GM13977 (cell line): ENCODE results near the gene ACTL6B.

Experiments used
- DNase-seq: peaks from one replicate; pipeline ENCODE4 v3.0.0; 2012; ENCODE audit warnings: low spot score
- in situ Hi-C: fragments of 300-500 bp; cut with MboI; formaldehyde crosslinking; loops from one replicate; pipeline ENCODE4 v1.12.0; 2022; ENCODE audit warnings: low sequenced_read_pairs, low pct_unique_long_range_greater_than_20kb, mixed read lengths, inconsistent platforms; ENCODE audit not compliant: unreplicated experiment
- TF ChIP-seq, protein P1 (sequence below): IDR thresholded peaks from 2 replicates; pipeline ENCODE4 v1.5.1; 2012; ENCODE audit warnings: mild to moderate bottlenecking, control low read depth; ENCODE audit not compliant: insufficient read depth; ENCODE audit errors: extremely low read depth, missing control alignments

Gene ACTL6B

DNA sequence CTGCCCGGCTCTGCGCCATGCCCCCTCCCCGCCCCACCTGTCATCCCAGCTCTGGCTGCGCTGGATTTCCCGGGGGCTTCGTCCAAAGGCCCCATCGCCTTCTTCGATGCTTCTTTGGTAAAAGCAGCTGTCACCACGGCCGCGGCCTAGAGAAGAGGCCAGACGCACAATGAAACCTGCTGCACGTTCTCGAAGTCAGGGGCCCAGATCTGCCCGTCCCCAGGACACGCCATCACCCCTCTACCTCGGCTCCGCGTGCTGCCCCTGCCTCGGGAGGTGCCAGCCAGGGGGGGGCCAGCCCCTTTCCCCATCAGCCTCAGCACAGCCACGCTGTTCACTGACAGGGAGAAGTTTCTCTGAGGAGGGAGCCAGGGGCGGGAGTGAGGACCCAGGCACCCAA lies 31.0 kb upstream of the ACTL6B start:
- DNase-seq: no peak
- TF ChIP-seq, protein P1, sequence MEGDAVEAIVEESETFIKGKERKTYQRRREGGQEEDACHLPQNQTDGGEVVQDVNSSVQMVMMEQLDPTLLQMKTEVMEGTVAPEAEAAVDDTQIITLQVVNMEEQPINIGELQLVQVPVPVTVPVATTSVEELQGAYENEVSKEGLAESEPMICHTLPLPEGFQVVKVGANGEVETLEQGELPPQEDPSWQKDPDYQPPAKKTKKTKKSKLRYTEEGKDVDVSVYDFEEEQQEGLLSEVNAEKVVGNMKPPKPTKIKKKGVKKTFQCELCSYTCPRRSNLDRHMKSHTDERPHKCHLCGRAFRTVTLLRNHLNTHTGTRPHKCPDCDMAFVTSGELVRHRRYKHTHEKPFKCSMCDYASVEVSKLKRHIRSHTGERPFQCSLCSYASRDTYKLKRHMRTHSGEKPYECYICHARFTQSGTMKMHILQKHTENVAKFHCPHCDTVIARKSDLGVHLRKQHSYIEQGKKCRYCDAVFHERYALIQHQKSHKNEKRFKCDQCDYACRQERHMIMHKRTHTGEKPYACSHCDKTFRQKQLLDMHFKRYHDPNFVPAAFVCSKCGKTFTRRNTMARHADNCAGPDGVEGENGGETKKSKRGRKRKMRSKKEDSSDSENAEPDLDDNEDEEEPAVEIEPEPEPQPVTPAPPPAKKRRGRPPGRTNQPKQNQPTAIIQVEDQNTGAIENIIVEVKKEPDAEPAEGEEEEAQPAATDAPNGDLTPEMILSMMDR: no peak
- in situ Hi-C loops: no loop called here

- TF ChIP-seq, protein P1: no peak
- no peak for DNase-seq
- in situ Hi-C loops: no loop called here
Measured at GRCh38 chr7:100686822-100687211, 30.6 kb upstream of the ACTL6B start.

DNA sequence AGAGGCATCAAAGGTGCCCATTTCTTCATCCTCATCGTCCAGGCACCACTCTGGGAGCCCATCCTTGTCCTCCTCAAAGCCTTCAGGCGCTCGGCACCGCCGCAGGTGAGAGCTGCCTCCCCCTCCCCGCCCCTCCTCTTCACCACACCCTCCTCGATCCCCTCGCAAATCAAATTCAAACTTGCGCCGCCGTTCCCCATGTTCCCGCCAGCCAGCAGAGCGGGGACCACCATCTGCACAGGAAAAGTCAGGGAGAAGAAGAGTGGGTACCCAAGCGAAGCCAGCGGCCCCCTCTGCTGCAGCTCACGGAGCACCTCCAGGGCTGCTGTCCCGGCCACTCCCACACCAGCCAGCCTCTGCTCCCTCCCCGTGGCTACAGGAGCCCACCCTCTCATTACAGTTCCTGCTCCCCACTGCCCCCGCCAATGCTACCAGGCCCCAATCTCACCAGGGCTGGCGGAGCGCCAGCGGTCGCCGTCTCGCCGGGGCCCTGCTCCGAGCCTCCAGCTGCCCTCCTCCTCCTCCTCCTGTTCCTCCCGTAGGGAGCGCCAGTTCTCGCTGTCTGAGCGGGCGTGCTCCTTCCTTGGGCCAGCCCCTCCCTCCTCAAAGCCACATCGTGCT lies 30.1 kb upstream of the ACTL6B start:
- TF ChIP-seq, protein P1: no peak
- in situ Hi-C loops: no loop called here
- DNase-seq: no peak

- peak; percentile 26 for DNase-seq
- in situ Hi-C loops: no loop called here
- TF ChIP-seq, protein P1: no peak
Measured at GRCh38 chr7:100685631-100686145, 29.4 kb upstream of the ACTL6B start.

- DNase-seq: peak; percentile 26
- TF ChIP-seq, protein P1: no peak
- in situ Hi-C loops: no loop called here
Measured at GRCh38 chr7:100685049-100685605, 28.9 kb upstream of the ACTL6B start.

GRCh38 chr7:100684534-100685042 lies 28.3 kb upstream of the ACTL6B start:
- TF ChIP-seq, protein P1: no peak
- in situ Hi-C loops: no loop called here
- peak; percentile 20 for DNase-seq
